Measurements from ENCODE around the gene TRIM39.
"Not testable (repeated sequence)": the region's sequence is repeated elsewhere in the genome, so short reads cannot be mapped to it uniquely, and the experiment has no call there.

TRIM39 gene

DNA sequence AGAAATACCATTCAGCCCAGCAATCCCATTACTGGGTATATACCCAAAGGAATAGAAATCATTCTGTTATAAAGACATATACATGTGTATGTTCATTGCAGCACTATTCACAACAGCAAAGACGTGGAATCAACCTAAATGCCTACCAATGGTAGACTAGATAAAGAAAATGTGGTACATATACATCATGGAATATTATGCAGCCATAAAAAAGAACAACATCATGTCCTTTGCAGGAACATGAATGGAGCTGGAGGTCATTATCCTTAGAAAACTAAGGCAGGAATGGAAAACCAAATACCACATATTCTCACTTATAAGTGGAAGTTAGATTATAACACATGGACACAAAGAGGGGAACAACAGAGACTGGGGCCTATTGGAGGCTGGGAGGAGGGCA lies 42.6 kb downstream of the TRIM39 start:
- not testable (repeated sequence) for DNase-seq

DNA sequence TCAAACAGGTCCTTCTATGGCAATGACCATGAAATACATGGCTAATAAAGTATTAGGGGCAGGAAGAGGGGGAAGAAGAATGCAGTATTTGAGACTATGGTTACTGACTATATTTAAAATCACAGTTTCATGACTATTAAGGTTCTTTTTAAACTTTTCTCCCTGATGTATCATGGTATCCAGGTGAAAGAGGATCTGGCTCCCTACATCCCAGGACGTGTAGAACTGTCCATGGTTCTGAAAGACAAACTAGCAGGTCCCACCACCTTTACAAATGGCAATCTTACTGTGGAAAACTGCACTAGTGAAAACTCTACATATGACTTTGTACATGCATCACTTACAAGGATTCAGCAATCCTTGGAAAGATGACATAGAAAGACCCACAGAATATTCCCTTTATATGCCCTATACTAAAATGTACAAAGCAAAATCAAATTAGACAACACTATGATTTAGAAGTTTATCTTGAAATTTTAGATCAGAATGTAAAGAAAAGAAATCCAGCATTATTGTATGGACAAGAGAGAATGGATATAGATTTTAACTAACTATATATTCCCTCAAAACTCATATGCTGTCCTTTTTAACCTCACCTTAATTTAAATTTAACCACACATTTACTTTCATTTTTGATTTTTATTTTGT lies 51.7 kb downstream of the TRIM39 start:
- no peak for DNase-seq

DNA sequence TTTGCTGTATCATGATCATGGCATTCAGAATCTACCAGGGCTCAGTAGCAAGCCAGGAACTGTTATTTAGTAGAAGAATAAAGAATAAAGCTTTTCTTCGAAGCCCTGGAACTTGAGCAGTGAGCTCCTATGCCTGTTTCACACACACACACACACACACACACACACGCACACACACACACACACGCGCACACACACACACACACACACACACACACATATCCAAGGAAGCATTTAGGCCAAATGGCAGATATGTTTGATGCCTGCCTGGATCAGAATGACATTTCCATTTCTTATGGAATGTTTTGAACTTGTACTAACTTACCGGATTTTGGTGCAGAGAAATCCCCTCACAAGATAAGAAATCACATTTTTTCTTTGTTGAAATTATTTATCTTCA lies 53.7 kb downstream of the TRIM39 start:
- DNase-seq: no peak

DNA sequence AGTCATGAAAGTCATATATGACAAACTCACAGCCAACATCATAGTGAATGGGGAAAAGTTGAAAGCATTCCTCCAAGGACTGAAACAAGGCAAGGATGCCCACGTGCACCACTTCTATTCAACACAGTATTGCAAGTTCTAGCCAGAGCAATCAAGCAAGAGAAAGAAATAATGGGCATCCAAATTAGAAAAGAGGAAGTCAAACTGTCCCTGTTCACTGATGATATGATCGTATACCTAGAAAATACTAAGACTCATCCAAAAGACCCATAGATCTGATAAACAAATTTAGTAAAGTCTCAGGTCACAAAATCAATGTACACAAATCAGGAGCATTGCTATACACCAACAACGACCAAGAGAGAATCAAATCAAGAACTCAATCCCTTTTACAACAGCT lies 59.4 kb downstream of the TRIM39 start:
- no peak for DNase-seq

DNA sequence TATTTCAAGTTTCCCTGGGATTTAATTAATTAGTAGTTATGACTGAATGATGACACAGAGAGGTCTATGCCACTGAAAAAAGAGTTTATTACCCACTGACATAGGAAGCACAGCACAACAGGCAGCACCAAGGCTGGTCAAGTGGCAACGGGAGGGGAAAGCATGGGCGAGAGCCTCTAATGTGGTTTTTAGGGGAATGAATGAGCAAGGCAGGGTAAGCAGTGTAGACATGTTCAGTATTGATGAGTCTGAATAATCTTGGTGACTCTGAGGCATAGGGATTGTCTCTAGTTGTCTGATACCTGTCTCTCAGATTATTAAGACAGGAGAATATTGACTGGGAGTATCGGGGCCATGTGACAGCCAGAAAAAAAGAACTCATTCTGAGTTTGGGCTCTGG lies 64.5 kb downstream of the TRIM39 start:
- no peak for DNase-seq

Measured in fibroblast of skin of abdomen (primary cell).